ENCODE measurements around the gene NKAP.

Gene NKAP

DNA sequence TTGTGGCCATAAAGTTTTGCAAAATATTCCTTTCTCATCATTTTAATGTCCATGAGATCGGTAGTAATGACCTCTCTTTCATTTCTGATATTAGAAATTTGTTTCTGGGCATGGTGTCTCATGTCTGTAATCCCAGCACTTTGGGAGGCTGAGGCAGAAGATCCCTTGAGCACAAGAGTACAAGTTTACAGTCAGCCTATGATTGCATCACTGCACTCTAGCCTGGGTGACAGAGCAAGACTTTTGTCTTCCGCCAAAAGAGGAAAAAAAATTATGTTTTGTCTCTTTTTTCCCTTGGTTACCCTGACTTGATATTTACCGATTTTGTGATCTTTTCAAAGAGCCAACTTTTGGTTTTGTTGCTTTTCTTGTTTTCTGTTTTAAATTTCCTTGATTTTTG is 10.8 kb upstream of the NKAP start:
- no peak for DNase-seq (ENCODE audit: low read depth, low spot score)
- H3K4me3 ChIP-seq (ENCODE audit: low read depth, low read length): no peak overlapping the region
- TF ChIP-seq, protein P1, sequence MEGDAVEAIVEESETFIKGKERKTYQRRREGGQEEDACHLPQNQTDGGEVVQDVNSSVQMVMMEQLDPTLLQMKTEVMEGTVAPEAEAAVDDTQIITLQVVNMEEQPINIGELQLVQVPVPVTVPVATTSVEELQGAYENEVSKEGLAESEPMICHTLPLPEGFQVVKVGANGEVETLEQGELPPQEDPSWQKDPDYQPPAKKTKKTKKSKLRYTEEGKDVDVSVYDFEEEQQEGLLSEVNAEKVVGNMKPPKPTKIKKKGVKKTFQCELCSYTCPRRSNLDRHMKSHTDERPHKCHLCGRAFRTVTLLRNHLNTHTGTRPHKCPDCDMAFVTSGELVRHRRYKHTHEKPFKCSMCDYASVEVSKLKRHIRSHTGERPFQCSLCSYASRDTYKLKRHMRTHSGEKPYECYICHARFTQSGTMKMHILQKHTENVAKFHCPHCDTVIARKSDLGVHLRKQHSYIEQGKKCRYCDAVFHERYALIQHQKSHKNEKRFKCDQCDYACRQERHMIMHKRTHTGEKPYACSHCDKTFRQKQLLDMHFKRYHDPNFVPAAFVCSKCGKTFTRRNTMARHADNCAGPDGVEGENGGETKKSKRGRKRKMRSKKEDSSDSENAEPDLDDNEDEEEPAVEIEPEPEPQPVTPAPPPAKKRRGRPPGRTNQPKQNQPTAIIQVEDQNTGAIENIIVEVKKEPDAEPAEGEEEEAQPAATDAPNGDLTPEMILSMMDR (IDR thresholded peaks at IDR 0.05; ENCODE audit: low read depth, low read length): no peak
- in situ Hi-C loops (cut with HindIII; ENCODE audit: low sequenced_read_pairs): no loop called here

DNA sequence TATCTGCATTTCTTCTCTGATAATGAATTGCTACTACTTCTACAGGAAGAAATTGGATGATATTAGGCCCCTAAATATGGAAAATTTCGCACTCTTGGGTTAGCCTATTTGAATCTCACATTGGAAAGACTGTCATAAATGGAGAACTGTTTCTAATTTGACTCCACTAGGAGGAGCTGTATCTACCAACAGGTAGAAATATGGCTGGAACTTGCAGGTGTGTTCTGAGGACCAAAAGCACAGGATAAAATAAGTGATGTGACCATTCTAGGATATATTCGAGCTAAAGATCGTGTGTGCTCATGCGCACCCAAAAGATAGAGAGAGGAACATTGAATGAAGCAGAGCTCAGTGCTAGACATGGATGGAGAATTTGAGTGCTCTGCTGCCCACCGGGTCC is 4.8 kb upstream of the NKAP start:
- no peak overlapping the region for H3K4me3 ChIP-seq (ENCODE audit: low read depth, low read length)
- in situ Hi-C loops (cut with HindIII; ENCODE audit: low sequenced_read_pairs): no loop called here
- TF ChIP-seq, protein P1 (IDR thresholded peaks at IDR 0.05; ENCODE audit: low read depth, low read length): no peak
- no peak for DNase-seq (ENCODE audit: low read depth, low spot score)

DNA sequence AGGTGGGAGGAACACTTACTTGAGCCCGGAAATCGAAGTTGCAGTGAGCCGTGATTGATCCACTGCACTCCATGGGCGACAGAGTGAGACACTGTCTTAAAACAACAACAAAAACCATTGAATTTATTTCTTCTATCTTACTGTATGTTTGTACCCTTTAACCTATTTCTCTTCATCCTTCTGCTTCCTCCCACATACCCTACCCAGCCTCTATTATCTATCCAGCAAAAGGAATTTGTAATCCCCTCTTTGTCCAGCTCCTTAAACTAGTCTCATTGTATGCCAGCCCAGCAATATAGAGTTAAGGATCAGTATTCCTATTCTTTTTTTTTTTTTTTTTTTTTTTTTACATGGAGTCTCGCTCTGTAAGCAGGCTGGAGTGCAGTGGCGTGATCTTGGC is 1.9 kb upstream of the NKAP start:
- in situ Hi-C loops (cut with HindIII; ENCODE audit: low sequenced_read_pairs): no loop called here
- TF ChIP-seq, protein P1 (IDR thresholded peaks at IDR 0.05; ENCODE audit: low read depth, low read length): no peak
- no peak overlapping the region for H3K4me3 ChIP-seq (ENCODE audit: low read depth, low read length)
- DNase-seq (ENCODE audit: low read depth, low spot score): no peak

DNA sequence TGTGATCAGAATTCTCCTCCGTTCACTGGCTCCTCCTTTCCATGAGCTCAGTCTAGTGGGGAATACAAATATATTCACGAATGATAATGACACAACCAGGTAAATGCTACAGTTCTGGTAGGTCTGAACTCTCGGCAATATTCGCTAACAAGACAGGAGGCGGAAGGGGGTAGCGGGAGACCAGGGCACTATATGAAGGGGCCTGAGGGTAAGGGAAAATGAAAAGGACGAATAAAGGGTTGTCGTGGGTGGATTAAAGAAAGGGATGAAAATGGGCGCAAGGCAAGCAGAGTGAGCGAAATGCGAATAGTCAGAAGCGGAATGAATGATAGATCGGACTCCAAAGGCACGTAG is 743 bp downstream of the NKAP start:
- in situ Hi-C loops (cut with HindIII; ENCODE audit: low sequenced_read_pairs): no loop called here
- peak overlapping the region; percentile 75 for H3K4me3 ChIP-seq (ENCODE audit: low read depth, low read length)
- DNase-seq (ENCODE audit: low read depth, low spot score): no peak
- TF ChIP-seq, protein P1 (IDR thresholded peaks at IDR 0.05; ENCODE audit: low read depth, low read length): no peak

DNA sequence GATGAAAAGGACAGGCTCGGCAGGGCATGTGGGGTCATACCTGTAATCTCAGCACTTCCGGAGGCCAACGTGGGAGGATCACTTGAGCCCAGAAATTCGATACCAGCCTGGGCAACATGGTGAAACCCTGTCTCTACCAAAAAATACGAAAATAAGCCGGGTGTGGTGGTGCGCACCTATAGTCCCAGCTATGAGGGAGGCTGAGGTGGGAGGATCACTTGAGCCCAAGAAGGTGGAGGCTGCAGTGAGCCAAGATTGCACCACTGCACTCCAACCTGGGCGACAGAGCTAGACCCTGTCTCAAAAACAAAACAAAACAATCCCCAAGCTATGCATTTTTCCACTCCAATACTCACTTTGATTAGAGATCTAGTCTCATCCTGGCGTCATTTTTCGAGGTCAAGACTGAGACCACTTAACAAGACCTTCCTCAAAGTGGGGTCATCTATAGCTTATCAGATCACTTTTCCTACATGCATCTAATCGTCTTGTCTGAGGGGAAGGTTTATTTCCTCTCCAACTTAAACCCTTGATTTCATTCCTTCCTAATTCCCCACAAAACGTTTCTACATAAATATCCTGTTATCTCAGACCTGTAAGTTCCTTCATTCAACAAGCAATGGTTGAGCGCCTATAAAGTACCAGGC is 1.3 kb downstream of the NKAP start:
- TF ChIP-seq, protein P1 (IDR thresholded peaks at IDR 0.05; ENCODE audit: low read depth, low read length): no peak
- in situ Hi-C loops (cut with HindIII; ENCODE audit: low sequenced_read_pairs): no loop called here
- peak overlapping the region; percentile 75 for H3K4me3 ChIP-seq (ENCODE audit: low read depth, low read length)
- DNase-seq (ENCODE audit: low read depth, low spot score): no peak

DNA sequence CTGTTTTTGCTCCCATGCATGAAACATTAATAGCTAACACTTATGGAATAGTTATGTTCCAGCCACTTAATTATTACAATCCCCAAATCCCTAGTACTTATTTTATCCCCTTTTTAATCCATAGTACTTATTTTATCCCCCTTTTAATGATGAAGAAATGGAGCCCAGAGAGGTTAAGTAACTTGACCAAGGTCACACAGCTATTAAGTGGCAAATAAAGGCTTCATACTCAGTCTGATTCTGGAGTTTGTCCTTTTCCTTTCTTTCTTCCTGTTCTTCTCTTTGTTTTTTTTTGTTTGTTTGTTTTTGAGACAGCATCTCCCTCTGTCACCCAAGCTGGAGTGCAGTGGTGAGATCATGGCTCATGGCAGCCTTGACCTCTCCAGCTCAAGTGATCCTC is 2.2 kb downstream of the NKAP start:
- H3K4me3 ChIP-seq (ENCODE audit: low read depth, low read length): no peak overlapping the region
- TF ChIP-seq, protein P1 (IDR thresholded peaks at IDR 0.05; ENCODE audit: low read depth, low read length): no peak
- in situ Hi-C loops (cut with HindIII; ENCODE audit: low sequenced_read_pairs): no loop called here
- no peak for DNase-seq (ENCODE audit: low read depth, low spot score)
